Panc1 (cell line): ENCODE data around the gene NDEL1.

Source experiments
- POLR2AphosphoS5 ChIP-seq: IDR thresholded peaks from 2 replicates; pipeline ENCODE4 v1.6.1; 2012; ENCODE audit warnings: mild to moderate bottlenecking, low read depth, low read length, moderate library complexity
- SIN3A ChIP-seq: IDR thresholded peaks from 2 replicates; pipeline ENCODE4 v1.6.1; 2012; ENCODE audit warnings: low read depth, mild to moderate bottlenecking, low read length, moderate library complexity, borderline replicate concordance; ENCODE audit not compliant: insufficient read depth
- TCF7L2 ChIP-seq: IDR thresholded peaks from 2 replicates; pipeline ENCODE4 v1.6.1; 2011; ENCODE audit warnings: mild to moderate bottlenecking, low read depth, low read length, inconsistent platforms
- TF ChIP-seq, protein P1 (sequence below): fragments of 450-650 bp; IDR thresholded peaks from 2 replicates; pipeline ENCODE4 v1.5.1; 2017; ENCODE audit warnings: mild to moderate bottlenecking
- TF ChIP-seq, protein P2 (sequence below), 2 experiments: IDR thresholded peaks; 2 replicates each; pipeline ENCODE4 v1.6.1; 2011 to 2012; ENCODE audit warnings: low read depth in 2 of 2, control low read depth in 1 of 2, low read length in 1 of 2, mild to moderate bottlenecking in 1 of 2, moderate library complexity in 1 of 2; ENCODE audit not compliant: insufficient read depth in 1 of 2

DNA sequence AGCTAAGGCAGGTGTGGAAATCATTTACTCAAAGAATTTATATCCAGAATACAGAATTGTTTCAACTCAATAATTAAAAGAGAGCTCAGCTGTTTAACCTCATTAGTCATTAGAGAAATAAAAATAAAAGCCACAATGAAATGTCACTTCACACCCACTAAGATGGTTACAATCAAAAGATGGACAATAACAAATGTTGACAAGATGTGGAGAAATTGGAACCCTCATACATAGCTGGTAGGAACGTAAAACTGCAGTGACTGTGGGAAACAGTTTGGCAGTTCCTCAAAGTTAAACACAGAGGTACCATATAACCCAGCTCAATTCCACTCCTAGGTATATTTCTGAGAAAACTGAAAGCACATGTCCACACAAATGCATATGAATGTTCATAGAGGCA, 49.8 kb downstream of the NDEL1 start:
- TF ChIP-seq, protein P1, sequence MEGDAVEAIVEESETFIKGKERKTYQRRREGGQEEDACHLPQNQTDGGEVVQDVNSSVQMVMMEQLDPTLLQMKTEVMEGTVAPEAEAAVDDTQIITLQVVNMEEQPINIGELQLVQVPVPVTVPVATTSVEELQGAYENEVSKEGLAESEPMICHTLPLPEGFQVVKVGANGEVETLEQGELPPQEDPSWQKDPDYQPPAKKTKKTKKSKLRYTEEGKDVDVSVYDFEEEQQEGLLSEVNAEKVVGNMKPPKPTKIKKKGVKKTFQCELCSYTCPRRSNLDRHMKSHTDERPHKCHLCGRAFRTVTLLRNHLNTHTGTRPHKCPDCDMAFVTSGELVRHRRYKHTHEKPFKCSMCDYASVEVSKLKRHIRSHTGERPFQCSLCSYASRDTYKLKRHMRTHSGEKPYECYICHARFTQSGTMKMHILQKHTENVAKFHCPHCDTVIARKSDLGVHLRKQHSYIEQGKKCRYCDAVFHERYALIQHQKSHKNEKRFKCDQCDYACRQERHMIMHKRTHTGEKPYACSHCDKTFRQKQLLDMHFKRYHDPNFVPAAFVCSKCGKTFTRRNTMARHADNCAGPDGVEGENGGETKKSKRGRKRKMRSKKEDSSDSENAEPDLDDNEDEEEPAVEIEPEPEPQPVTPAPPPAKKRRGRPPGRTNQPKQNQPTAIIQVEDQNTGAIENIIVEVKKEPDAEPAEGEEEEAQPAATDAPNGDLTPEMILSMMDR, result no peak
- TF ChIP-seq POLR2AphosphoS5 (no peak), TCF7L2 (no peak), SIN3A (no peak)
- TF ChIP-seq, protein P2, sequence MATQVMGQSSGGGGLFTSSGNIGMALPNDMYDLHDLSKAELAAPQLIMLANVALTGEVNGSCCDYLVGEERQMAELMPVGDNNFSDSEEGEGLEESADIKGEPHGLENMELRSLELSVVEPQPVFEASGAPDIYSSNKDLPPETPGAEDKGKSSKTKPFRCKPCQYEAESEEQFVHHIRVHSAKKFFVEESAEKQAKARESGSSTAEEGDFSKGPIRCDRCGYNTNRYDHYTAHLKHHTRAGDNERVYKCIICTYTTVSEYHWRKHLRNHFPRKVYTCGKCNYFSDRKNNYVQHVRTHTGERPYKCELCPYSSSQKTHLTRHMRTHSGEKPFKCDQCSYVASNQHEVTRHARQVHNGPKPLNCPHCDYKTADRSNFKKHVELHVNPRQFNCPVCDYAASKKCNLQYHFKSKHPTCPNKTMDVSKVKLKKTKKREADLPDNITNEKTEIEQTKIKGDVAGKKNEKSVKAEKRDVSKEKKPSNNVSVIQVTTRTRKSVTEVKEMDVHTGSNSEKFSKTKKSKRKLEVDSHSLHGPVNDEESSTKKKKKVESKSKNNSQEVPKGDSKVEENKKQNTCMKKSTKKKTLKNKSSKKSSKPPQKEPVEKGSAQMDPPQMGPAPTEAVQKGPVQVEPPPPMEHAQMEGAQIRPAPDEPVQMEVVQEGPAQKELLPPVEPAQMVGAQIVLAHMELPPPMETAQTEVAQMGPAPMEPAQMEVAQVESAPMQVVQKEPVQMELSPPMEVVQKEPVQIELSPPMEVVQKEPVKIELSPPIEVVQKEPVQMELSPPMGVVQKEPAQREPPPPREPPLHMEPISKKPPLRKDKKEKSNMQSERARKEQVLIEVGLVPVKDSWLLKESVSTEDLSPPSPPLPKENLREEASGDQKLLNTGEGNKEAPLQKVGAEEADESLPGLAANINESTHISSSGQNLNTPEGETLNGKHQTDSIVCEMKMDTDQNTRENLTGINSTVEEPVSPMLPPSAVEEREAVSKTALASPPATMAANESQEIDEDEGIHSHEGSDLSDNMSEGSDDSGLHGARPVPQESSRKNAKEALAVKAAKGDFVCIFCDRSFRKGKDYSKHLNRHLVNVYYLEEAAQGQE (IDR thresholded peaks at IDR 0.05; ENCODE audit: insufficient read depth in 1 of 2, low read depth in 2 of 2, low read length in 1 of 2), result no peak
